ENCODE results near the gene ANAPC7.
A peak's percentile ranks its signal among the peaks of the same experiment; 100 is the strongest.
"Not testable (repeated sequence)": the region's sequence is repeated elsewhere in the genome, so short reads cannot be mapped to it uniquely, and the experiment has no call there.

Gene ANAPC7, protein sequence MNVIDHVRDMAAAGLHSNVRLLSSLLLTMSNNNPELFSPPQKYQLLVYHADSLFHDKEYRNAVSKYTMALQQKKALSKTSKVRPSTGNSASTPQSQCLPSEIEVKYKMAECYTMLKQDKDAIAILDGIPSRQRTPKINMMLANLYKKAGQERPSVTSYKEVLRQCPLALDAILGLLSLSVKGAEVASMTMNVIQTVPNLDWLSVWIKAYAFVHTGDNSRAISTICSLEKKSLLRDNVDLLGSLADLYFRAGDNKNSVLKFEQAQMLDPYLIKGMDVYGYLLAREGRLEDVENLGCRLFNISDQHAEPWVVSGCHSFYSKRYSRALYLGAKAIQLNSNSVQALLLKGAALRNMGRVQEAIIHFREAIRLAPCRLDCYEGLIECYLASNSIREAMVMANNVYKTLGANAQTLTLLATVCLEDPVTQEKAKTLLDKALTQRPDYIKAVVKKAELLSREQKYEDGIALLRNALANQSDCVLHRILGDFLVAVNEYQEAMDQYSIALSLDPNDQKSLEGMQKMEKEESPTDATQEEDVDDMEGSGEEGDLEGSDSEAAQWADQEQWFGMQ

GRCh38 chr12:110403146-110403975 lies at the start of gene ANAPC7:
Gene ANAPC7 (minus strand): TSS chr12:110403708. CDS start chr12:110403627, 81 bp downstream.
- DNase-seq, result peak; percentile 90

GRCh38 chr12:110451263-110451662 lies 47.8 kb upstream of the ANAPC7 start:
- DNase-seq, result no peak

- DNase-seq, result peak; percentile 95
Measured at GRCh38 chr12:110449799-110450497, 46.4 kb upstream of the ANAPC7 start, which contains the start of gene ARPC3. Gene ARPC3 (minus strand): TSS chr12:110450337. CDS start chr12:110450260, 77 bp downstream.

DNA sequence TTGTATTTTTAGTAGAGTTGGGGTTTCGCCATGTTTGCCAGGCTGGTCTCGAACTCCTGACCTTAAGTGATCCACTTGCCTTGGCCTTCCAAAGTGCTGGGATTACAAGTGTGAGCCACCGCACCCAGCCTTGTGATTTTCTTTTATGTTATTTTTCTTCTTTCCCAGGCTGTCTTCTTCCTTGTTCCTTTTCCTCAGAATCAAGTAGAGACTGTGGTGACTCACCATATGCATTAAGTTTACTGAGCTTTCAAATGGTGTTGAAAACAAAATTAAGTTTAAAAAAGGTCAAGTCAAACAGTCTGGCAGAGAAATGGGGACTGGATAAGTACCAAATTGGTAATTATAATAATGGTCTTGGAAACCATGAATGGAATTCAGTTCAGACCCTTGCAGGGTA lies 40.9 kb upstream of the ANAPC7 start:
- no peak for DNase-seq

DNA sequence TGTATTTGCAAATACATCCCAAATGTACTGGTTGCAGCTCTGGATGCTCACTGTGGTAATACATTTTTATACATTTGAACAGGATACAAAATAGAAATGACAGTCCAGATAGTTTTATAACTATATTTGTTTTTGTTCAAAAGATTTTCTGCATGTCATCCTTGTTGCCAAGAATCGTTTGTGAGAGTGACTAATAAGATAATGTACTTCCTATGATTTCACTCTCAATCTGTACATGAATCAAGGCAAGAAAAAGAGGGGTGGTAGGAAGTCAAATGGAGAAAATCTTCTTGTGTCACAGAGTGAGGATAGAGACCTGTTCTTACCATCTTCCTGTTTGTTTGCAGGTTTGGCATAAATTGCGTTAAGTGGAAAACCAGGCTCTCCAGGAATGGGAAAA lies 32.7 kb upstream of the ANAPC7 start:
- no peak for DNase-seq

DNA sequence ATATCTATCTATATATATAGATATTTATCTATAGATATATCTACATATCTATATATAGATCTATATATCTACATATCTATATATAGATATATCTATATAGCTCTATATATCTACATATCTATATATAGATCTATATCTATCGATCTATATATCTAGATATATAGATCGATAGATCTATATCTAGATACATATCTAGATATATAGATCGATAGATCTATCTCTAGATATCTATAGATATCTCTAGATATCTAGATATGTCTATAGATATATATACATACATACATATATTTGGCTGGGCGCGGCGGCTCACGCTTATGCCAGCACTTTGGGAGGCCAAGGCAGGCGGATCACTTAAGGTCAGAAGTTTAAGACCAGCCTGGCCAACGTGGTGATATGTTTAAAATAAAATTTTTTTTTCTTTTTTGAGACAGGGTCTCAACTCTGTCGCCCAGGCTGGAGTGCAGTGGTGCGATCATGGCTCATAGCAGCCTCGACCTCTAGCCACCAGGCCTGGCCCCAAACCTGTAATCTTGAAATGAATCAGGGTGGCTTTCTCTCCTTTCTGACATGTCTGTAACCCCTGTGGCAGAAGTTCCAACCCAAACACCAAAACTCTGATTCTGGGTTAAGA lies 28.6 kb upstream of the ANAPC7 start:
- DNase-seq, result no peak

DNA sequence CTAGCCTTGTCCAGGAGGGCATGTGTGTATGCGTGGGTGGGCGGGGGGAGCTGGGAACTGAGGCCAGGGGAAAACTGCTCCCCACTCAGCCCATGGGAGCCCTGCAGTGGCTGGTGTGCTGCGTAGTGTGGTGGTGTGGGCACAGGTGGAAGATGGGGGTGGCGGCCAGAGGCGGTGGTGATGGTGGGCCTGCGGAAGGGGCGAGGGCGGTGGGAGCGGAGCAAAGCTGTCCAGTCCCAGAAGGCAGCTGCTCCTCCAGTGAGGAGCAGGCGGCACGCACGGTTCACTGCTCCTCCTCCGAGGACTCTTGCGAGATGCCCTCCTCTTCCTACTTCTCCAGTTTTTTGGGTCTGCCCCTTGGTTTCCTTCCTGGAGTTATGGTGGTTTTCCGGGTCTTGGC lies 26.2 kb upstream of the ANAPC7 start:
- DNase-seq, result not testable (repeated sequence)

GRCh38 chr12:110426406-110426805 lies 22.9 kb upstream of the ANAPC7 start:
- DNase-seq, result no peak

GRCh38 chr12:110424237-110424636 lies 20.7 kb upstream of the ANAPC7 start:
- DNase-seq, result no peak

- DNase-seq, result no peak
Measured at GRCh38 chr12:110421701-110422100, 18.2 kb upstream of the ANAPC7 start.

- DNase-seq, result no peak
Measured at GRCh38 chr12:110421159-110421661, 17.7 kb upstream of the ANAPC7 start.

- DNase-seq, result not testable (repeated sequence)
Measured at GRCh38 chr12:110420644-110421043, 17.1 kb upstream of the ANAPC7 start.

DNA sequence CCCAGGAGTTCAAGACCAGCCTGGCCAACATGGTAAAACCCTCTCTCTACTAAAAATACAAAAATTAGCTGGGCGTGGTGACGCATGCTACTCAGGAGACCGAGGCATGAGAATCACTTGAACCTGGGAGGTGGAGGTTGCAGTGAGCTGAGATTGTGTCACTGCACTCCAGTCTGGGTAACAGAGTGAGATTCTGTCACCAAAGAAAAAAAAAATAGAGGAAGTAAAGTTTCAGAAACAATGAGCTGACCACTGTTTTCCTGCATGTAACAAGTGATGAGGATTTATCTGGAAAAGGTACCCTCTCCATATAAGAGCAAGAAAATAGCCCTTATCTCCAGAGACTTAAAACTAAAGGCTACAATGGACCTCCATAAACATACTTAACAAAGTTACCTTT lies 13.6 kb upstream of the ANAPC7 start:
- DNase-seq, result not testable (repeated sequence)

DNA sequence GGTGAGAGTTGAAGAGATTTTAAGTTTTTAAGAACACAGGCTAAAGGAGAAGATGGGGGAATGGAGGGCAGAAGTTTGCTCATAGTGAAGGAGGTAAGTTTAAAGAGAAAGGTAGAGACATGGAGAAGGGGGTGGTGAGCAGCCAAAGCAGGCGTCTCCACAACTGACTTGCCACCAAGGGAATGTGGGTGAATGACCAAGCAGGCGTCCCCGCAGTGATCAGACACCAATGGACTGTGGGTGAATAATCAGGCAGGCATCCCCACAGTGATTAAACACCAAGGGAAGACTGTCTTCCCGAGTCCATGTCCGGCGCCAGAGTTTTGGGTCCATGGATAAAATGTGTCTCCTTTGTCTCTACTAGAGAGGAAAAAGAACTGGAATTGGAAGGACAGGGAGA lies 6.6 kb upstream of the ANAPC7 start:
- DNase-seq, result not testable (repeated sequence)

- not testable (repeated sequence) for DNase-seq
Measured at GRCh38 chr12:110405126-110405662, 1.7 kb upstream of the ANAPC7 start.

DNA sequence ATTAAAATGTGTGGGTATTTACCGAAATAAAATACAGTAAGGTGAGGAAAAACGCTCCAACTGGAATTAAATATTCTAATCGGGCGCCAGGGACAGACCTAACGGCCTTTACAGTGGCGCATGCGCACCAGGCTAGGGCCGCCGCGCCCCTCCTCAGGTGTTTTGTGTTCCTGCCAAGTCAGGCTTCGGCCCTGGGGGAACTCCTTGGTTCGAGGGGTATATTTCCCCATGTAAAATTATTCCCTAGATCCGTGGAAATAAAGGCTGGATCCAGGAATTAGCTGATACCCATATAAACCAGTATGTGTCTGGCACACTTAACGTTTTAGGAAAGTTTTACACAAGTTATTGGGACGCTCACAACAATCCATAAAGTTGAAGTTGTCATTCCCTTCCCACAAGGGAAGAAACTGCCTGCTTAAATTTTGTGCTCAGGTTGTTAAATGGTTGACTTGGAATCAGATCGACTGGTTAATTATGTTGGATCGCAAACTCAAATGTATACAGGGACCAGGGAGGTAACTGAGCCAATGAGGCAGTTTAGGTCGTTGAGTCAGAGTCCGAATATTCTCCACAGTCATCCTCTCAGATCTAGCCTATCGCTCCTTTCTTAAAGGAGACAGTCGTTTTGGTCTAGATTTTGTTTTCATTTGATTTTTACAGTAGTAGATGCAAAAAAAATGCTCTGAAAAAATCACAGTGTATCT lies 621 bp upstream of the ANAPC7 start:
- DNase-seq, result peak; percentile 85

DNA sequence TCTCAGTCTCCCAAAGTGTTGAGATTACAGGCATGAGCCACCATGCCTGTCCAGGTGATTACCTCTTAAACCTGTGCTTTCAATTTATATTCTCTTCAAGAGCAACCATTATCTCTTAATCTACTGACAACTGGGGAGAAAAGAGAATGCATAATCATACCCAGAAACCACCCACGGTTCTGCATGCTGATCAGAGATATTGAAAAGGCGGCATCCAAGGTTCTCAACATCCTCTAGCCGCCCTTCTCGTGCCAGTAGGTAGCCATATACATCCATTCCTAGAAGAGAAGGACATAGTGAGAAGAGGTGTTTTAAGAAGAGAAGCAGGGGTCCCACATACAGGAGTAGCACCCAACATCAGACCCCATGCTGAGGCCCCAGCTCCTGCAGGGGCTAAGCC lies 20.8 kb downstream of the ANAPC7 start:
- DNase-seq, result no peak

GRCh38 chr12:110379631-110380030 lies 23.9 kb downstream of the ANAPC7 start:
- no peak for DNase-seq

DNA sequence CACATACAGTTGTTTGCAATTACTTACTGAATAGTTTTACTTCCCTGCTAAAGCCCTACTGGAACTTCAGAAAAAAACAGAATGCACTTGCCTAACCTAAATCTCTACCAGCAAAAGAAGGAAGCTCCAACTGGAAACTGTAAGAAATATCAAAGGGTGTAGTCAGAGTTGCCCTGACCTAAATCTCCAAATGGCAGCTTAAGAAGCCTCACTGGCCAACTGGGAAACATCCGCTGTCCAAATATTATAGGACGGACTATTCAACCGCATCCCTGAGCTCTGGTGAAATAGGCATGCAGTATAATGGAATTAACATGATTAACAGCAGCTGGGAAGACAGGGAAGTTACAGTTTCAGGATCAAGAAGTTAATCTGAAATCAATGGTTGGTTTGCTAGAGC lies 24.3 kb downstream of the ANAPC7 start:
- no peak for DNase-seq

GRCh38 chr12:110378131-110378790 lies 25.2 kb downstream of the ANAPC7 start:
- DNase-seq, result not testable (repeated sequence)

Measured in CD4-positive, alpha-beta T cell treated with Interleukin-17A for 1 hour (primary cell).